K562 (cell line): Measurements from ENCODE around the gene CRAMP1. TPM values are rescaled to one million over a fixed set of nuclear protein-coding genes. Genes with fewer than 3 reads are reported as not detected.

ENCODE experiments used
- polyA plus RNA-seq, 8 experiments: library from polyadenylated mRNA; depleted of rRNA in 4 of 8; stranded (reverse) in 5 of 8; unstranded in 3 of 8; fragments of >200 nt; fragmentation: Nextera tagmentation in 2 of 8; fragmentation: Illumina TruSeq in 1 of 8; extraction: Ambion mirVana in 2 of 8; extraction: Trizol in 1 of 8; gene quantifications; 2 replicates each; pipeline versions ENCODE4 v1.2.1 to v1.2.3, GENCODE V29; 2011 to 2014; ENCODE audit warnings: inconsistent platforms in 1 of 8, missing spikeins in 1 of 8
- total RNA-seq, 7 experiments: library from RNA; depleted of rRNA in 6 of 7; stranded (reverse); fragments of >200 nt in 6 of 7; fragmentation: Illumina TruSeq in 2 of 7; extraction: Trizol in 2 of 7; gene quantifications; 2 replicates each; pipeline versions ENCODE4 v1.2.1 to v1.2.3, GENCODE V29; 2011 to 2021; ENCODE audit warnings: low replicate concordance in 1 of 7
- TF ChIP-seq, protein P1 (sequence below): sonication (generic); formaldehyde crosslinking; IDR thresholded peaks from 2 replicates; pipeline ENCODE4 v1.8.0; 2023; ENCODE audit warnings: mild to moderate bottlenecking, missing genetic modification reagents
- TF ChIP-seq, protein P2 (sequence below): sonication (generic); formaldehyde crosslinking; IDR thresholded peaks from 2 replicates; pipeline ENCODE4 v1.8.1; 2023; ENCODE audit warnings: mild to moderate bottlenecking, missing genetic modification reagents
- TF ChIP-seq, protein P3 (sequence below): fragments of 450-650 bp; formaldehyde crosslinking; IDR thresholded peaks from 2 replicates; pipeline ENCODE4 v1.4.0; 2022; ENCODE audit warnings: missing genetic modification characterization

The CRAMP1 gene
- total and polyA plus RNA-seq, 9 of the 15 experiments (the other 6 are each of a cell fraction or from before 2014, with no cell fraction given): 0.52 to 20.8 (median 7.5) TPM

DNA sequence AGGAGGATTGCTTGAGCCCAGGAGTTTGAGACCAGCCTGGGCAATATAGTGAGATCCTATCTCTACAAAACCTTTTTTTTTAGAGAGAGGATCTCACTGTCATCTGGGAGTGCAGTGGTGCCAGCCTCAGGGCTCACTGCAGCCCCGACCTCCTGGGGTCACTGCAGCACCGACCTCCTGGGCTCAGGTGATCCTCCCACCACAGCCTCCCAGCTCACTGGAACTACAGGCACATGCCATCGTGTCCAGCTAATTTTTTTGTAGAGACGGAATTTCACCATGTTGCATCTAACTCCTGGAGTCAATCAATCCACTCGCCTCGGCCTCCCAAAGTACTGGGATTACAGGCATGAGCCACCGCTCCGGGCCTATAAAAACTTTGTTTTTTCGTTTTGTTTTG is 109.2 kb downstream of the CRAMP1 start (continued):
- TF ChIP-seq, protein P1, sequence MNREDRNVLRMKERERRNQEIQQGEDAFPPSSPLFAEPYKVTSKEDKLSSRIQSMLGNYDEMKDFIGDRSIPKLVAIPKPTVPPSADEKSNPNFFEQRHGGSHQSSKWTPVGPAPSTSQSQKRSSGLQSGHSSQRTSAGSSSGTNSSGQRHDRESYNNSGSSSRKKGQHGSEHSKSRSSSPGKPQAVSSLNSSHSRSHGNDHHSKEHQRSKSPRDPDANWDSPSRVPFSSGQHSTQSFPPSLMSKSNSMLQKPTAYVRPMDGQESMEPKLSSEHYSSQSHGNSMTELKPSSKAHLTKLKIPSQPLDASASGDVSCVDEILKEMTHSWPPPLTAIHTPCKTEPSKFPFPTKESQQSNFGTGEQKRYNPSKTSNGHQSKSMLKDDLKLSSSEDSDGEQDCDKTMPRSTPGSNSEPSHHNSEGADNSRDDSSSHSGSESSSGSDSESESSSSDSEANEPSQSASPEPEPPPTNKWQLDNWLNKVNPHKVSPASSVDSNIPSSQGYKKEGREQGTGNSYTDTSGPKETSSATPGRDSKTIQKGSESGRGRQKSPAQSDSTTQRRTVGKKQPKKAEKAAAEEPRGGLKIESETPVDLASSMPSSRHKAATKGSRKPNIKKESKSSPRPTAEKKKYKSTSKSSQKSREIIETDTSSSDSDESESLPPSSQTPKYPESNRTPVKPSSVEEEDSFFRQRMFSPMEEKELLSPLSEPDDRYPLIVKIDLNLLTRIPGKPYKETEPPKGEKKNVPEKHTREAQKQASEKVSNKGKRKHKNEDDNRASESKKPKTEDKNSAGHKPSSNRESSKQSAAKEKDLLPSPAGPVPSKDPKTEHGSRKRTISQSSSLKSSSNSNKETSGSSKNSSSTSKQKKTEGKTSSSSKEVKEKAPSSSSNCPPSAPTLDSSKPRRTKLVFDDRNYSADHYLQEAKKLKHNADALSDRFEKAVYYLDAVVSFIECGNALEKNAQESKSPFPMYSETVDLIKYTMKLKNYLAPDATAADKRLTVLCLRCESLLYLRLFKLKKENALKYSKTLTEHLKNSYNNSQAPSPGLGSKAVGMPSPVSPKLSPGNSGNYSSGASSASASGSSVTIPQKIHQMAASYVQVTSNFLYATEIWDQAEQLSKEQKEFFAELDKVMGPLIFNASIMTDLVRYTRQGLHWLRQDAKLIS: no peak
- TF ChIP-seq, protein P2, sequence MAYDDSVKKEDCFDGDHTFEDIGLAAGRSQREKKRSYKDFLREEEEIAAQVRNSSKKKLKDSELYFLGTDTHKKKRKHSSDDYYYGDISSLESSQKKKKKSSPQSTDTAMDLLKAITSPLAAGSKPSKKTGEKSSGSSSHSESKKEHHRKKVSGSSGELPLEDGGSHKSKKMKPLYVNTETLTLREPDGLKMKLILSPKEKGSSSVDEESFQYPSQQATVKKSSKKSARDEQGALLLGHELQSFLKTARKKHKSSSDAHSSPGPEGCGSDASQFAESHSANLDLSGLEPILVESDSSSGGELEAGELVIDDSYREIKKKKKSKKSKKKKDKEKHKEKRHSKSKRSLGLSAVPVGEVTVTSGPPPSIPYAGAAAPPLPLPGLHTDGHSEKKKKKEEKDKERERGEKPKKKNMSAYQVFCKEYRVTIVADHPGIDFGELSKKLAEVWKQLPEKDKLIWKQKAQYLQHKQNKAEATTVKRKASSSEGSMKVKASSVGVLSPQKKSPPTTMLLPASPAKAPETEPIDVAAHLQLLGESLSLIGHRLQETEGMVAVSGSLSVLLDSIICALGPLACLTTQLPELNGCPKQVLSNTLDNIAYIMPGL (CRISPR knock-in tag): no peak
- TF ChIP-seq, protein P3, sequence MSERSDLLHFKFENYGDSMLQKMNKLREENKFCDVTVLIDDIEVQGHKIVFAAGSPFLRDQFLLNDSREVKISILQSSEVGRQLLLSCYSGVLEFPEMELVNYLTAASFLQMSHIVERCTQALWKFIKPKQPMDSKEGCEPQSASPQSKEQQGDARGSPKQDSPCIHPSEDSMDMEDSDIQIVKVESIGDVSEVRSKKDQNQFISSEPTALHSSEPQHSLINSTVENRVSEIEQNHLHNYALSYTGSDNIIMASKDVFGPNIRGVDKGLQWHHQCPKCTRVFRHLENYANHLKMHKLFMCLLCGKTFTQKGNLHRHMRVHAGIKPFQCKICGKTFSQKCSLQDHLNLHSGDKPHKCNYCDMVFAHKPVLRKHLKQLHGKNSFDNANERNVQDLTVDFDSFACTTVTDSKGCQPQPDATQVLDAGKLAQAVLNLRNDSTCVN: no peak
